ENCODE measurements around the gene SLC9A9. TPM values are rescaled to one million over a fixed set of nuclear protein-coding genes. Genes with fewer than 3 reads are reported as not detected.

The SLC9A9 gene
- total and polyA plus RNA-seq, 4 donors = 3.3 to 15.0 (median 6.1) TPM

DNA sequence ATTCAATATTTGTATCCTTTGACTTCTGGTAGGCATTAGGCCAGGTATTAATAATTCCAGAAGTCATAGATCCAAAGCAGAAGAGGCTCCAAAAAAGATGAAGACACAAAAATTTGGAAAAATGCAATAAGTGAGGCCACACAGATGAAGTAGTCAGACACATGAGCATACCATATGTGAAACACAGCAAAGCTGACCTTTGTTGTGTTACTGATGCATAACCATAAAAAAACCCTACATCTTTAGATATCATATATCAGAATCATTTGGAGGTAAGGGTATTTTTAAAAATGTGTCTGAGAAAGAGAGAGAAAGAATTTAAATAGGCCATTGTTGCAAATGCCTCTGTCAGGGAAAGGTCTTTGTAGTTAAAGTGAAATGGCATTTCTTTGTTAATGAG, 314.9 kb downstream of the SLC9A9 start:
- Histone ChIP-seq H3K9ac (ENCODE audit: low read depth in 1 of 2, low read length in 2 of 2) (no peak overlapping the region), H3K4me1 (ENCODE audit: control insufficient read depth in 4 of 4, insufficient read depth in 4 of 4, low read length in 3 of 4) (no peaks in the 10 kb centered on the region)
- TF ChIP-seq, protein P1, sequence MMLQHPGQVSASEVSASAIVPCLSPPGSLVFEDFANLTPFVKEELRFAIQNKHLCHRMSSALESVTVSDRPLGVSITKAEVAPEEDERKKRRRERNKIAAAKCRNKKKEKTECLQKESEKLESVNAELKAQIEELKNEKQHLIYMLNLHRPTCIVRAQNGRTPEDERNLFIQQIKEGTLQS (IDR thresholded peaks at IDR 0.05) = no peak

DNA sequence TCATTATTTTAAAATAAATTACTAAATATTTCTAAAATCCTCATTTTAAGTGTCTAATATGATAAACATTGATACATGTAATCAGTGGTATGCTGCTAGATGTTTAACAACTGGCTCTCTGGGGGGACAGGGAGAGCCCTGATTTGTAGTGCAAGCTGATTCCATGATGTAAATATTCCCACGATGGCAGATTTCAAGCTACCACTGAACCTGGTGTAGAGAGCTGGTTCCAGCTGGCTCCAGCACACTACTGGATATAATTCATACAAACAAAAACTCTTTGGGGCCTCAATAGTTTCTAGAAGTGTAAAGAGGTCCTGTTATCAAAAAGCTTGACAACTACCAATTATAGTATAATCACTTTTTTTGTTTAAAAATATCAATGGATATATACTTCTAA, 316.2 kb downstream of the SLC9A9 start:
- no peak for TF ChIP-seq HNF4G (IDR thresholded peaks at IDR 0.05)
- no peak for TF ChIP-seq JUND (IDR thresholded peaks at IDR 0.05)
- TF ChIP-seq, protein P2, sequence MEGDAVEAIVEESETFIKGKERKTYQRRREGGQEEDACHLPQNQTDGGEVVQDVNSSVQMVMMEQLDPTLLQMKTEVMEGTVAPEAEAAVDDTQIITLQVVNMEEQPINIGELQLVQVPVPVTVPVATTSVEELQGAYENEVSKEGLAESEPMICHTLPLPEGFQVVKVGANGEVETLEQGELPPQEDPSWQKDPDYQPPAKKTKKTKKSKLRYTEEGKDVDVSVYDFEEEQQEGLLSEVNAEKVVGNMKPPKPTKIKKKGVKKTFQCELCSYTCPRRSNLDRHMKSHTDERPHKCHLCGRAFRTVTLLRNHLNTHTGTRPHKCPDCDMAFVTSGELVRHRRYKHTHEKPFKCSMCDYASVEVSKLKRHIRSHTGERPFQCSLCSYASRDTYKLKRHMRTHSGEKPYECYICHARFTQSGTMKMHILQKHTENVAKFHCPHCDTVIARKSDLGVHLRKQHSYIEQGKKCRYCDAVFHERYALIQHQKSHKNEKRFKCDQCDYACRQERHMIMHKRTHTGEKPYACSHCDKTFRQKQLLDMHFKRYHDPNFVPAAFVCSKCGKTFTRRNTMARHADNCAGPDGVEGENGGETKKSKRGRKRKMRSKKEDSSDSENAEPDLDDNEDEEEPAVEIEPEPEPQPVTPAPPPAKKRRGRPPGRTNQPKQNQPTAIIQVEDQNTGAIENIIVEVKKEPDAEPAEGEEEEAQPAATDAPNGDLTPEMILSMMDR (IDR thresholded peaks at IDR 0.05; ENCODE audit: low read depth, low read length, missing input control) = no peak
- no peak for TF ChIP-seq HNF4A (conservative IDR thresholded peaks at IDR 0.05)
- no peak for TF ChIP-seq NR2F2 (IDR thresholded peaks at IDR 0.05)
- TF ChIP-seq FOXA1 (IDR thresholded peaks at IDR 0.05) = no peak
- TF ChIP-seq RAD21 (IDR thresholded peaks at IDR 0.05) = no peak
- TF ChIP-seq RXRA (IDR thresholded peaks at IDR 0.05) = no peak
- TF ChIP-seq, protein P3, sequence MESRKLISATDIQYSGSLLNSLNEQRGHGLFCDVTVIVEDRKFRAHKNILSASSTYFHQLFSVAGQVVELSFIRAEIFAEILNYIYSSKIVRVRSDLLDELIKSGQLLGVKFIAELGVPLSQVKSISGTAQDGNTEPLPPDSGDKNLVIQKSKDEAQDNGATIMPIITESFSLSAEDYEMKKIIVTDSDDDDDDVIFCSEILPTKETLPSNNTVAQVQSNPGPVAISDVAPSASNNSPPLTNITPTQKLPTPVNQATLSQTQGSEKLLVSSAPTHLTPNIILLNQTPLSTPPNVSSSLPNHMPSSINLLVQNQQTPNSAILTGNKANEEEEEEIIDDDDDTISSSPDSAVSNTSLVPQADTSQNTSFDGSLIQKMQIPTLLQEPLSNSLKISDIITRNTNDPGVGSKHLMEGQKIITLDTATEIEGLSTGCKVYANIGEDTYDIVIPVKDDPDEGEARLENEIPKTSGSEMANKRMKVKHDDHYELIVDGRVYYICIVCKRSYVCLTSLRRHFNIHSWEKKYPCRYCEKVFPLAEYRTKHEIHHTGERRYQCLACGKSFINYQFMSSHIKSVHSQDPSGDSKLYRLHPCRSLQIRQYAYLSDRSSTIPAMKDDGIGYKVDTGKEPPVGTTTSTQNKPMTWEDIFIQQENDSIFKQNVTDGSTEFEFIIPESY (IDR thresholded peaks at IDR 0.05) = no peak
- no peak for TF ChIP-seq SP1 (IDR thresholded peaks at IDR 0.05)
- no peak for TF ChIP-seq YY1 (IDR thresholded peaks at IDR 0.05)
- no peak for TF ChIP-seq FOXA2 (IDR thresholded peaks at IDR 0.05)
- TF ChIP-seq EGR1 (IDR thresholded peaks at IDR 0.05; ENCODE audit: low read depth in 2 of 2) = no peak
- TF ChIP-seq, protein P4, sequence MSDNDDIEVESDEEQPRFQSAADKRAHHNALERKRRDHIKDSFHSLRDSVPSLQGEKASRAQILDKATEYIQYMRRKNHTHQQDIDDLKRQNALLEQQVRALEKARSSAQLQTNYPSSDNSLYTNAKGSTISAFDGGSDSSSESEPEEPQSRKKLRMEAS (IDR thresholded peaks at IDR 0.05) = no peak
- no peak for TF ChIP-seq GABPA (IDR thresholded peaks at IDR 0.05 in 1 of 2, conservative IDR thresholded peaks at IDR 0.05 in 1 of 2)
- TF ChIP-seq, protein P1 (IDR thresholded peaks at IDR 0.05) = no peak
- TF ChIP-seq TAF1 (conservative IDR thresholded peaks at IDR 0.05) = no peak
- TF ChIP-seq, protein P5, sequence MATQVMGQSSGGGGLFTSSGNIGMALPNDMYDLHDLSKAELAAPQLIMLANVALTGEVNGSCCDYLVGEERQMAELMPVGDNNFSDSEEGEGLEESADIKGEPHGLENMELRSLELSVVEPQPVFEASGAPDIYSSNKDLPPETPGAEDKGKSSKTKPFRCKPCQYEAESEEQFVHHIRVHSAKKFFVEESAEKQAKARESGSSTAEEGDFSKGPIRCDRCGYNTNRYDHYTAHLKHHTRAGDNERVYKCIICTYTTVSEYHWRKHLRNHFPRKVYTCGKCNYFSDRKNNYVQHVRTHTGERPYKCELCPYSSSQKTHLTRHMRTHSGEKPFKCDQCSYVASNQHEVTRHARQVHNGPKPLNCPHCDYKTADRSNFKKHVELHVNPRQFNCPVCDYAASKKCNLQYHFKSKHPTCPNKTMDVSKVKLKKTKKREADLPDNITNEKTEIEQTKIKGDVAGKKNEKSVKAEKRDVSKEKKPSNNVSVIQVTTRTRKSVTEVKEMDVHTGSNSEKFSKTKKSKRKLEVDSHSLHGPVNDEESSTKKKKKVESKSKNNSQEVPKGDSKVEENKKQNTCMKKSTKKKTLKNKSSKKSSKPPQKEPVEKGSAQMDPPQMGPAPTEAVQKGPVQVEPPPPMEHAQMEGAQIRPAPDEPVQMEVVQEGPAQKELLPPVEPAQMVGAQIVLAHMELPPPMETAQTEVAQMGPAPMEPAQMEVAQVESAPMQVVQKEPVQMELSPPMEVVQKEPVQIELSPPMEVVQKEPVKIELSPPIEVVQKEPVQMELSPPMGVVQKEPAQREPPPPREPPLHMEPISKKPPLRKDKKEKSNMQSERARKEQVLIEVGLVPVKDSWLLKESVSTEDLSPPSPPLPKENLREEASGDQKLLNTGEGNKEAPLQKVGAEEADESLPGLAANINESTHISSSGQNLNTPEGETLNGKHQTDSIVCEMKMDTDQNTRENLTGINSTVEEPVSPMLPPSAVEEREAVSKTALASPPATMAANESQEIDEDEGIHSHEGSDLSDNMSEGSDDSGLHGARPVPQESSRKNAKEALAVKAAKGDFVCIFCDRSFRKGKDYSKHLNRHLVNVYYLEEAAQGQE (IDR thresholded peaks at IDR 0.05) = no peak
- Histone ChIP-seq H3K27ac (ENCODE audit: low read depth in 1 of 2, low read length in 2 of 2) (no peak overlapping the region), H3K4me3 (ENCODE audit: low read depth in 1 of 3, low read length in 3 of 3) (no peak overlapping the region), H3K36me3 (ENCODE audit: control insufficient read depth in 4 of 4, insufficient read depth in 3 of 4, low read depth in 1 of 4, low read length in 3 of 4) (no peaks in the 10 kb centered on the region), H3K9ac (ENCODE audit: low read depth in 1 of 2, low read length in 2 of 2) (no peak overlapping the region), H3K27me3 (ENCODE audit: control insufficient read depth in 4 of 4, insufficient read depth in 4 of 4, low read length in 3 of 4) (no peaks in the 10 kb centered on the region), H3K9me3 (ENCODE audit: control insufficient read depth in 4 of 4, low read length in 3 of 4) (no peaks in the 10 kb centered on the region), H3K4me1 (ENCODE audit: control insufficient read depth in 4 of 4, insufficient read depth in 4 of 4, low read length in 3 of 4) (no peaks in the 10 kb centered on the region)
- no peak for DNase-seq (ENCODE audit: low spot score)
- WGBS = 77% methylated on average over 1 of the region's 1 CpG

More for the DNA sequence above, 314.9 kb downstream of the SLC9A9 start:
- H3K27ac ChIP-seq (ENCODE audit: low read depth in 1 of 2, low read length in 2 of 2) = no peak overlapping the region
- no peak for DNase-seq (ENCODE audit: low spot score)
- H3K9me3 ChIP-seq (ENCODE audit: control insufficient read depth in 4 of 4, low read length in 3 of 4) = no peaks in the 10 kb centered on the region
- H3K27me3 ChIP-seq (ENCODE audit: control insufficient read depth in 4 of 4, insufficient read depth in 4 of 4, low read length in 3 of 4) = no peaks in the 10 kb centered on the region
- H3K36me3 ChIP-seq (ENCODE audit: control insufficient read depth in 4 of 4, insufficient read depth in 3 of 4, low read depth in 1 of 4, low read length in 3 of 4) = no peaks in the 10 kb centered on the region
- no peak overlapping the region for H3K4me3 ChIP-seq (ENCODE audit: low read depth in 1 of 3, low read length in 3 of 3)
